Measurements from ENCODE around the gene DDX23. TPM values are rescaled to one million over a fixed set of nuclear protein-coding genes. Genes with fewer than 3 reads are reported as not detected.
A peak's percentile ranks its signal among the peaks of the same experiment; 100 is the strongest.
"Not testable (repeated sequence)": the region's sequence is repeated elsewhere in the genome, so short reads cannot be mapped to it uniquely, and the experiment has no call there.

Gene DDX23
- 87.7 TPM for total RNA-seq

GRCh38 chr12:48851883-48852733, at the start of gene DDX23:
DDX23 (minus strand) TSS chr12:48852163; CDS start chr12:48845782, 6,381 bp downstream.
- DNase-seq, result peak; percentile 99

DNA sequence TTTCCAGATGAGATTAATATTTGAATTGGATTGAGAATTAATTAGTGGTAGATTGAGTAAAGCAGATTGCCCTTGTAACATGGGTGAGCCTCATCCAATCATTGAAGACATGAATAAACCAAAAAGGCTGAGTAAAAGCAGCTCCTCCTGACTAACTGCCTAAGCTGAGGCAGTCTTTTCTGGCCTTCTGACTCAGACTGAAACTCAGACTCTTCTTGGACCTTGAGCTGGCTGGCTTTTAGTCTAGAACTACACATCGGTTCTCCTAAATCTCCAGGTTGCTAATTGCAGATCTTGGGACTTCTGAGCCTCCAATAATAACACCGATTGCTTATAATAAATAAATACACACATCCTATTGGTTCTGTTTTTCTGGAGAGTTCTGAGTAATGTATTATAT, 49.3 kb upstream of the DDX23 start:
- no peak for DNase-seq

- no peak for DNase-seq
Measured at GRCh38 chr12:48899651-48900050, 47.7 kb upstream of the DDX23 start.

- DNase-seq, result no peak
Measured at GRCh38 chr12:48894271-48894670, 42.3 kb upstream of the DDX23 start.

- peak; percentile 86 for DNase-seq
Measured at GRCh38 chr12:48890657-48891418, 38.9 kb upstream of the DDX23 start.

DNA sequence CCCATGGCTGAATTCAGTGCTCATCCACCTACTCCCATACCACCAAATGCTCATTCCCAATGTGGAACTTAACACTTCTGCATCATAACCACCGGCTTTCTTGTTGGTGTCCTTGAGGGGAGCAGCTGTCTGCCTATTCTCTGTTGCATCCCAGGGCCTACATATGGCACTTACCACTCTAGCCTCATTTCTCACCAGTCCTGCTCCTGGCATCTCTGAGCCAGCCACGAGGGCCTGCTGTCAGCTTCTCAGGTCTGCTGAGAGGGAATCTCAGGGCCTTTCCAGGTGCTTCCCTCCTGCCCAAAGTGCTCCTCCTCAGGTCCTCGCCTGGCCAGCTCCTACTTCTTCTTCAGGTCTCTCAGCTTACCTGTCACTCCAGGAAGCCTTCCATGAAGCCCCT, 37.7 kb upstream of the DDX23 start:
- DNase-seq, result no peak

DNA sequence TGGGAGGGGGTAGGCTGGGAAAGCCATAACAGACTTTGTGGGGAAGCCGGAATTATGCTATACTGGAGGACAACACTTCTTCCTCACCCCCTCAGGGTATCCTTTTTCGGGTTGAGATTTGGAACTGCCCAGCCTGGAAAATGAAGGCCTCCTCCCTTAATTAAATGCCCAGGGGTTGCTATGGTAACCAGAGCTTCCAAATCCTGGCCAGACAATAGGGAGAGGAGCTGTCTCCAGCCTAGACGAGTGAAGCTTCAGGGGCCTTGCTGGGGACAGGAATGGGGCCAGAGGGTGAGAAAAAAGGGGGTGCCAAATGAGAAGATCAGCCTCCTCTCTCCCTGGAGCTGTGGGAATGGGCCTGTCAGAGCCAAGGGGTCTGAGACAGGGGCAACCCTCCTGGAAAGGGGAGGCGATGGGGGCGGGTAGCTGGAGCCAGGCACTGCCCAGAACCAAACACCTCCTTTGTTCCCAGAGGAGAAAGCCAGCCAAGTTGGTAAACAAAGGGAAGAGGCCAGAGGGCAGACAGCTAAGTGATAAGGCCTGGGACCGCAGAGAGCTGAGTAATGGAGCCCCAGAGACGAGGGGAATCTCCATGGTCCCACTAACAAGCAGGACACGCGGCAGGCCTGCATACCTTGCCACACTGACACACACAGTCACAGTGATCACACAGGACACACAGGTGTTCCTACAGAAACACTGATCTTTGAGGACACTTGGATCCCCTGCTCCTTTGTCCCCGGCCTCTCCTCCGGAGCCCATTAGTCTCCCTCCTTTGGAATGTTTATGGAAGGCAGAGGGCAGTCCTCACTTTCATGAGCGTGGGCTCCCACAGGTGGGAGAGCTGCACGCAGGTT, 31.6 kb upstream of the DDX23 start:
- DNase-seq, result peak; percentile 46

DNA sequence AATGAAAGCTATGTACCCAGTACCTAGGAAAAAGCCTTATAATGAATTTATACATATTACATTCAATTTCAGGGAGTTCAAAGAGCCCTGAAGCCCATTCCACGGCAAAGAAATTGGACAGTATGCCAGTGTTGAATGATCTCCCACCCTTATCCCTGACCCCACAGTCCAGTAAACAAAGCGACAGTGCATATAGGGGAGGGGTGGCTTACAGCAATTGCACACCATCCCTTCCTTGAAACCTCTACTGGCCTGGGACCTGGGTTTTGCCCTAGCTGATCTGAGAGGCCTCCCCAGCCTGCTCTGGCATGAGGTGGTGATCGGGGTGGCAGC, 31.0 kb upstream of the DDX23 start:
- DNase-seq, result no peak

GRCh38 chr12:48882315-48882687, 30.3 kb upstream of the DDX23 start:
- DNase-seq, result peak; percentile 31

DNA sequence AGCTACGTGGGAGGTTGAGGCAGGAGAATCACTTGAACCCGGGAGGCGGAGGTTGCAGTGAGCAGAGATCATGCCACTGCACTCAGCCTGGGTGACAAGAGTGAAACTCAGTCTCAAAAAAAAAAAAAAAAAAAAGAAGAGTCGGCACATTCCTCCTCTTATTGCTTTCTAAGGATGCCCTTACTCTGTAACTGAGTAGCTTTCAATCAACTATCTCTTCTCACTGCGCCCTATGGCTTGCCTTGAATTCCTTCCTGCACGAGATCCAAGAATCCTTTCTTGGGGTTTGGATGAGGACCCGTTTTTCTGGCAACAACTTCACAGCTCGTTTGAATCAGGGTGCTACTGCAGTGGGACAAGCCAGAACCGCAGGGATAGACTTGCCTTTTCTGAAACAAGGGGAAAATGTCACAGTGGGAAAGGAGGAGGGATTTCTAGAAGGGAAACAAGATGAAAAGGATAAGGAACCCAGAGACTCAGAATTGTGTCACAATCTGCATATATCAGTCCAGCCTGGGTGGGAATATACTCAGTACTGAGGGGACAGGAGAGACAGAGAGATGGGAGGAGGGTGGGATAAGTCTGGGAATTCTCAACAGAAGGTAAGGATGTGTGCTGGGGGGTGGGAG, 29.8 kb upstream of the DDX23 start:
- DNase-seq, result no peak

DNA sequence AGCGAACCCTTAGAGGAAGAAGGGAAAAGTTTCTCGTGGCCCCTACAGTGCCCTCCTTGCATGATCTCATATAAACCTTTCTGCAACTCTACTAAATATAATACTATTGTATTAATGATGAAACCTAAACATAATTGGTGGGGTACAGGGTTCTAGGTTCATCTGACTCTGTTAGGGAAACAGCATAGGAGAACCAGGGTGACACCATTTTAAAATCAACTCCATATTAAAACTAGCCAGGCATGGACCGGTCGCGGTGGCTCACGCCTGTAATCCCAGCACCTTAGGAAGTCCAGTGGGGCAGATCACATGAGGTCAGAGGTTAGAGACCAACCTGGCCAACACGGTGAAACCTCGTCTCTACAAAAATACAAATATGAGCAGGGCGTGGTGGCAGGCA, 28.7 kb upstream of the DDX23 start:
- DNase-seq, result no peak

- DNase-seq, result no peak
Measured at GRCh38 chr12:48878548-48878947, 26.6 kb upstream of the DDX23 start.

DNA sequence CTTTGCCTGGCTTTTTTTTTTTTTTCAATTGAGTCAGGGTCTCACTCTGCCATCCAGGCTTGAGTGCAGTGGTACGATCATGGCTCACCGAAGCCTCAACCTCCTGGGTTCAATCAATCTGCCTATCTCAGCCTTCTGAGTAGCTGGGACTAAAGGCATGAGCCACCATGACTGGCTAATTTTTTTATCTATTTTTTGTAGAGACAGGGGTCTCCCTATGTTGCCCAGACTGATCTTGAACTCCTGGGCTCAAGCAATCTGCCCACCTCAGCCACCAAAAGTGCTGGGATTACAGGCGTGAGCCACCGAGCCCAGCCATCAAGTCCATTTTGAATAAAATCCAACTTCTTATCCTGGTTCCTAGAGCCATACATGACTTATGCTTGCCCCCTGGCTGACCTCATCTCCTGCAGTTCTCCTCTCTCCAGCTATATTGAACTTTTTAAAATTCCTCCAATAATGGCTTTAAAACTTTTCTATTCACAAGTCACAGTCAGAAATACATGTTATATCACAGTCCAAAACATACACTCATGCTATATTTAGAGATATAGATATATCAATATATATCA, 24.1 kb upstream of the DDX23 start:
- DNase-seq, result no peak

DNA sequence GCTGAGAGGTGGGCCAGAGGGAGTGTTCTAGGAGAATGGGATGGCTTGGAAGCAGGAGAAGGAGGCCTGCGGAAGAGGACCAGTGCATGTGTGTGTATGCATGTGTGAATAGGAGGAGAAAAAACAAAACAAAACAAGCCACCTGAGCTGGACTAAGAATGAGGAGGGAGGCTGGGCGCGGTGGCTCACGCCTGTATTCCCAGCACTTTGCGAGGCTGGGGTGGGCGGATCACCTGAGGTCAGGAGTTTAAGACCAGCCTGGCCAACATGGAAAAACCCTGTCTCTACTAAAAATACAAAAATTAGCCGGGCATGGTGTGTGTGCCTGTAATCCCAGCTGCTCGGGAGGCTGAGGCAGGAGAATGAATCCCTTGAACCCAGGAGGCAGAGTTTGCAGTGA, 21.6 kb upstream of the DDX23 start:
- not testable (repeated sequence) for DNase-seq

DNA sequence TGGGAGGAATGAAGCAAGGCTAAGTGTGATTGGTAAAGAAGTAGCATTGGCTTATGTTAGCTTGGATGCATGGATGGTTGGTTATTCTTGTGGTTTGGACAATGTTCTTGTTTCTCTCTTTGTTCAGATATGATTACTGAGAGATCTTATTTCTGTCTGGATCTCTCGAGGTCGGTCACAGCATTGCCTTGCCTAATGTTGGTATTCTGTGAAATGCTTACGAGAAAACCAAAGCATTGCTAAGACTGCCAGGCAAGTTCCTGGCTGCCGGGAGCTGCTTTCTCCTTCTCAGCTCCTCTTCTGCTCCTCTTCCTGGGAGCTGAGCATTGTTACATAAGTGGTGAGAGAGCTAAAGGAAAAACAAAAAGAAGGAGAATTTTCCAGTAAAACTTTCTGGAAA, 21.1 kb upstream of the DDX23 start:
- no peak for DNase-seq

- DNase-seq, result no peak
Measured at GRCh38 chr12:48869191-48869590, 17.2 kb upstream of the DDX23 start.

DNA sequence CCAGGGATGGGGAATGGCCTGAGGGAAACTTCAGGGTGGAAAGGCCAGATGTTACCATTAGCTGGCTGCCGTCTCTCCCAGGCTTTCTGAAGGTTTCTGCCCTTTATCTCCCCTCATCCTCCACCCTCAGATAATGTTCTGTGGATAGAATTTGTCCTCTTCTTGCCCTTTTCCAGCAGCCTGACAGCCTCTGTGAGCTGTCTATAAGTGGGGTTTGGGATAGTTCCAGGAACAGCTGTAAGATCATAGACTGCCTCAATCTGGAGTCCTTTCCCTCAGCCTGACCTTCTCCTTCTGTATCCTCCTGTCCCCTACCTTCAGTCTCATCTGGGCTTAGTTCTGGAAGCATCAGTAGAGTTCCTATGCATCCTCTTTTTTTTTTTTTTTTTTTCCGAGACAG, 16.5 kb upstream of the DDX23 start:
- no peak for DNase-seq

GRCh38 chr12:48866052-48866711, 14.2 kb upstream of the DDX23 start:
- DNase-seq, result no peak

- DNase-seq, result peak; percentile 95
Measured at GRCh38 chr12:48865281-48866051, 13.5 kb upstream of the DDX23 start, which contains the start of gene RND1. RND1 (minus strand) TSS chr12:48865870; CDS start chr12:48865767, 103 bp downstream.

DNA sequence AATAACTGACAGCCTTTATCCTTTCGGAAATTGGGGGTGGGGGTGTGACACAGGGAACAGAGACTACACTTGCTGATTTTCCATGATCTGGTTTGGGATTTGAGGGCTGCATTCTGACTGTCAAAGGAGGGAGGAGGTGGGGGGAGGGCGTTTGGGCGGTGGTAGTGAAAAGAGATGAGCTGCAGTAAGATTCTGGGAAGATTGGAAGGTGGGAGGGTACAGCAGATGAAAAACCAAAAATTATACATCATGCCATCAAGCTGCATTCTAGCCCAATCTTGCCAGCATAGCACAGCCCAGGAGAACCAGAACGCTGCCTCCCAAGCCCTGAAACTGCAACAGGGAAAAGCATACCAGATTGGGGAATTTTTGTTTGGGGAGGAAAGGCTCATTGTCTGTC, 11.3 kb upstream of the DDX23 start:
- no peak for DNase-seq
